GM12878 (cell line): ENCODE results near the gene ZNF667. TPM values are rescaled to one million over a fixed set of nuclear protein-coding genes. Genes with fewer than 3 reads are reported as not detected.

Source experiments
- CUX1 ChIP-seq: IDR thresholded peaks from 2 replicates; pipeline ENCODE4 v1.6.1; 2012; ENCODE audit warnings: improper control_type of control experiment, low read depth, low read length; ENCODE audit not compliant: insufficient replicate concordance
- EZH2 ChIP-seq: IDR thresholded peaks from 2 replicates; pipeline ENCODE4 v1.6.1; 2012; ENCODE audit warnings: low read depth, mild to moderate bottlenecking, control low read depth, inconsistent platforms, low read length, borderline replicate concordance; ENCODE audit not compliant: control insufficient read depth
- PML ChIP-seq: IDR thresholded peaks from 2 replicates; pipeline ENCODE4 v1.6.1; 2012; ENCODE audit warnings: low read length, inconsistent platforms
- RCOR1 ChIP-seq: conservative IDR thresholded peaks from 2 replicates; pipeline ENCODE4 v1.6.1; 2012; ENCODE audit warnings: low read depth, low read length, improper control_type of control experiment
- SIN3A ChIP-seq: IDR thresholded peaks from 2 replicates; pipeline ENCODE4 v1.6.1; 2012; ENCODE audit warnings: low read depth, low read length, improper control_type of control experiment
- SP1 ChIP-seq: IDR thresholded peaks from one replicate; pipeline ENCODE4 v1.6.1; 2011; ENCODE audit warnings: low read depth, low read length
- SUPT20H ChIP-seq: IDR thresholded peaks from 2 replicates; pipeline ENCODE4 v1.6.1; 2011; ENCODE audit warnings: low read depth, mild to moderate bottlenecking, low read length, moderate library complexity, borderline replicate concordance; ENCODE audit not compliant: control insufficient read depth
- TAF1 ChIP-seq: IDR thresholded peaks from 2 replicates; pipeline ENCODE4 v1.6.1; 2011; ENCODE audit warnings: mild to moderate bottlenecking, low read depth, low read length, borderline replicate concordance
- TARDBP ChIP-seq: IDR thresholded peaks from 2 replicates; pipeline ENCODE4 v1.6.1; 2016; ENCODE audit warnings: borderline replicate concordance
- TCF7 ChIP-seq: IDR thresholded peaks from 2 replicates; pipeline ENCODE4 v1.6.1; 2014; ENCODE audit warnings: antibody characterized with exemption, borderline replicate concordance
- USF1 ChIP-seq: IDR thresholded peaks from 2 replicates; pipeline ENCODE4 v1.6.1; 2011; ENCODE audit warnings: borderline replicate concordance, low read depth, mild to moderate bottlenecking, moderate library complexity, mixed read lengths, low read length; ENCODE audit not compliant: insufficient read depth; ENCODE audit errors: extremely low read length
- ZBTB33 ChIP-seq: fragments of 450-650 bp; IDR thresholded peaks from 2 replicates; pipeline ENCODE4 v1.6.1; 2017; ENCODE audit warnings: mild to moderate bottlenecking
- ZBTB4 ChIP-seq: fragments of 450-650 bp; formaldehyde crosslinking; IDR thresholded peaks from 2 replicates; pipeline ENCODE4 v1.4.0; 2022; ENCODE audit warnings: mild to moderate bottlenecking, moderate library complexity
- ZNF207 ChIP-seq: fragments of 450-650 bp; IDR thresholded peaks from 2 replicates; pipeline ENCODE4 v1.6.1; 2014; ENCODE audit warnings: antibody characterized with exemption, mild to moderate bottlenecking, borderline replicate concordance
- polyA plus RNA-seq, 11 experiments: library from polyadenylated mRNA; depleted of rRNA in 4 of 11; unstranded in 6 of 11; stranded (reverse) in 5 of 11; fragments of >200 nt; fragmentation: Nextera tagmentation in 4 of 11; fragmentation: Illumina TruSeq in 1 of 11; extraction: Ambion mirVana in 4 of 11; extraction: Trizol in 1 of 11; gene quantifications; 1 replicate in 1 of 11; 2 replicates in 10 of 11; pipeline versions ENCODE4 v1.2.1 to v1.2.3, GENCODE V29; 2011 to 2016; ENCODE audit warnings: inconsistent platforms in 2 of 11, missing spikeins in 2 of 11, low read depth in 1 of 11
- total RNA-seq, 4 experiments: library from RNA; depleted of rRNA in 3 of 4; stranded (reverse); fragments of >200 nt in 3 of 4; fragmentation: Illumina TruSeq in 1 of 4; extraction: Trizol in 1 of 4; gene quantifications; 2 replicates each; pipeline versions ENCODE4 v1.2.1 to v1.2.3, GENCODE V29; 2013 to 2021

Gene ZNF667
- total and polyA plus RNA-seq, 10 of the 15 experiments (the other 5 are each of a cell fraction or from before 2014, with no cell fraction given) = 0.10 TPM; not detected in 9

GRCh38 chr19:56393119-56394012 is 83.8 kb downstream of the ZNF667 start, which contains the start of gene ZNF582 (continued):
- TF ChIP-seq ZBTB4 (CRISPR knock-in tag) (no peak), TARDBP (no peak), EZH2 (no peak), PML (no peak), CUX1 (no peak), ZBTB33 (no peak), TAF1 (no peak), SUPT20H (no peak), SP1 (no peak), TCF7 (no peak), USF1 (no peak), ZNF207 (no peak; the same call in 1 of the 2 replicates), RCOR1 (peak; percentile 86; the same call in 1 of the 2 replicates), SIN3A (no peak)
